Testis (tissue), 2 donors: ENCODE data around the gene KLHL28.

Source experiments
- CTCF ChIP-seq, 3 experiments: fragments of 450-650 bp in 2 of 3; fragments of 200-600 bp in 1 of 3; sonication (generic) in 1 of 3; IDR thresholded peaks; one replicate each; pipeline ENCODE4 v1.5.1; 2016 to 2019; ENCODE audit warnings: antibody characterized with exemption in 3 of 3, mild to moderate bottlenecking in 2 of 3, moderate library complexity in 1 of 3
- POLR2A ChIP-seq: fragments of 450-650 bp; IDR thresholded peaks from one replicate; pipeline ENCODE4 v1.6.1; 2017; ENCODE audit warnings: antibody characterized with exemption, mild to moderate bottlenecking, moderate library complexity

- TF ChIP-seq POLR2A (no peak), CTCF (IDR thresholded peaks at IDR 0.05) (no peak)
These were observed 26.6 kb downstream of the KLHL28 start for GRCh38 chr14:44935155-44935554.
